Neural cell (in vitro differentiated cells): ENCODE measurements around the gene PDGFB. TPM values are rescaled to one million over a fixed set of nuclear protein-coding genes. Genes with fewer than 3 reads are reported as not detected.

Experiments used
- H2AFZ ChIP-seq: fragments of 200-600, 300-800 bp; sonication (generic), shearing (Covaris generic); 2 replicates; pipeline ENCODE4 v1.6.0; 2014; ENCODE audit warnings: low read depth, mild to moderate bottlenecking, antibody characterized with exemption, low read length, moderate library complexity
- H3F3A ChIP-seq: fragments of 200-600 bp; shearing (Covaris generic); 2 replicates; pipeline ENCODE4 v1.6.1; 2016; ENCODE audit warnings: mild to moderate bottlenecking, moderate library complexity, mixed read lengths, antibody characterized with exemption, low read length; ENCODE audit not compliant: insufficient read depth, poor library complexity, severe bottlenecking
- H3K27ac ChIP-seq: fragments of 200-600, 300-800 bp; sonication (generic), shearing (Covaris generic); 2 replicates; pipeline ENCODE4 v1.5.1; 2014; ENCODE audit warnings: mild to moderate bottlenecking, low read length, moderate library complexity
- H3K27me3 ChIP-seq: fragments of 300-800, 200-600 bp; sonication (generic), shearing (Covaris generic); 2 replicates; pipeline ENCODE4 v1.6.0; 2014; ENCODE audit warnings: mild to moderate bottlenecking, low read depth, low read length, moderate library complexity; ENCODE audit not compliant: insufficient read depth
- H3K36me3 ChIP-seq: fragments of 300-800, 200-600 bp; sonication (generic), shearing (Covaris generic); 2 replicates; pipeline ENCODE4 v1.5.1; 2014; ENCODE audit warnings: mild to moderate bottlenecking, antibody characterized with exemption, low read length, moderate library complexity; ENCODE audit not compliant: insufficient read depth
- H3K4me2 ChIP-seq: fragments of 300-800, 200-600 bp; sonication (generic), shearing (Covaris generic); 2 replicates; pipeline ENCODE4 v1.6.0; 2014; ENCODE audit warnings: mild to moderate bottlenecking, low read length
- H3K4me3 ChIP-seq: fragments of 300-800, 200-600 bp; sonication (generic), shearing (Covaris generic); 2 replicates; pipeline ENCODE4 v1.5.1; 2014; ENCODE audit warnings: mild to moderate bottlenecking, low read length, moderate library complexity
- H3K79me2 ChIP-seq: fragments of 200-600 bp; shearing (Covaris generic); replicated peaks from 2 replicates; pipeline ENCODE4 v1.6.0; 2014; ENCODE audit warnings: mild to moderate bottlenecking, low read length, moderate library complexity; ENCODE audit not compliant: insufficient read depth
- H3K9ac ChIP-seq: fragments of 300-800, 200-600 bp; sonication (generic), shearing (Covaris generic); 2 replicates; pipeline ENCODE4 v1.6.1; 2016; ENCODE audit warnings: mild to moderate bottlenecking, low read length, mixed read lengths
- H3K9me2 ChIP-seq: fragments of 200-600 bp; shearing (Covaris generic); 2 replicates; pipeline ENCODE4 v1.6.1; 2016; ENCODE audit warnings: mild to moderate bottlenecking, low read length, mixed read lengths; ENCODE audit not compliant: insufficient read depth
- H3K9me3 ChIP-seq: fragments of 200-600, 300-800 bp; sonication (generic), shearing (Covaris generic); 2 replicates; pipeline ENCODE4 v1.6.1; 2016; ENCODE audit warnings: mild to moderate bottlenecking, mixed run types, low read length, moderate library complexity, mixed read lengths
- H4K20me1 ChIP-seq: fragments of 200-600 bp; shearing (Covaris generic); 2 replicates; pipeline ENCODE4 v1.6.1; 2016; ENCODE audit warnings: mild to moderate bottlenecking, mixed run types; ENCODE audit not compliant: insufficient read depth
- EP300 ChIP-seq: fragments of 450-650 bp; conservative IDR thresholded peaks from 2 replicates; pipeline ENCODE4 v1.6.1; 2014; ENCODE audit warnings: antibody characterized with exemption, mild to moderate bottlenecking, moderate library complexity; ENCODE audit not compliant: poor library complexity, severe bottlenecking
- EZH2 ChIP-seq: fragments of 200-600, 300-800 bp; shearing (Covaris generic), sonication (generic); IDR thresholded peaks from 2 replicates; pipeline ENCODE4 v1.6.1; 2014; ENCODE audit warnings: antibody characterized with exemption, low read length, borderline replicate concordance, mild to moderate bottlenecking; ENCODE audit not compliant: insufficient read depth, poor library complexity, severe bottlenecking
- MXI1 ChIP-seq: fragments of 450-650 bp; conservative IDR thresholded peaks from 2 replicates; pipeline ENCODE4 v1.6.1; 2014; ENCODE audit warnings: antibody characterized with exemption, mild to moderate bottlenecking; ENCODE audit not compliant: poor library complexity, severe bottlenecking
- POLR2AphosphoS5 ChIP-seq: IDR thresholded peaks from 2 replicates; pipeline ENCODE4 v1.6.1; 2012
- RAD21 ChIP-seq: fragments of 450-650 bp; conservative IDR thresholded peaks from 2 replicates; pipeline ENCODE4 v1.6.1; 2014; ENCODE audit warnings: antibody characterized with exemption, mild to moderate bottlenecking, moderate library complexity
- SMC3 ChIP-seq: fragments of 450-650 bp; conservative IDR thresholded peaks from 2 replicates; pipeline ENCODE4 v1.6.1; 2014; ENCODE audit warnings: antibody characterized with exemption, mild to moderate bottlenecking, moderate library complexity; ENCODE audit not compliant: poor library complexity
- TAF1 ChIP-seq: IDR thresholded peaks from 2 replicates; pipeline ENCODE4 v1.6.1; 2012; ENCODE audit warnings: low read depth
- polyA plus RNA-seq: library from polyadenylated mRNA; depleted of rRNA; stranded (reverse); fragments of >200 nt; gene quantifications from 2 replicates; pipeline ENCODE4 v1.2.3, GENCODE V29; 2014
- TF ChIP-seq, protein P1 (sequence below): IDR thresholded peaks from 2 replicates; pipeline ENCODE4 v1.6.1; 2012; ENCODE audit warnings: borderline replicate concordance
- TF ChIP-seq, protein P2 (sequence below): fragments of 450-650 bp; IDR thresholded peaks from 2 replicates; pipeline ENCODE4 v1.5.1; 2014; ENCODE audit warnings: antibody characterized with exemption, mild to moderate bottlenecking, moderate library complexity; ENCODE audit not compliant: poor library complexity, severe bottlenecking

PDGFB gene
- polyA plus RNA-seq, 1 donor from 2014 or later: 0.61 TPM

DNA sequence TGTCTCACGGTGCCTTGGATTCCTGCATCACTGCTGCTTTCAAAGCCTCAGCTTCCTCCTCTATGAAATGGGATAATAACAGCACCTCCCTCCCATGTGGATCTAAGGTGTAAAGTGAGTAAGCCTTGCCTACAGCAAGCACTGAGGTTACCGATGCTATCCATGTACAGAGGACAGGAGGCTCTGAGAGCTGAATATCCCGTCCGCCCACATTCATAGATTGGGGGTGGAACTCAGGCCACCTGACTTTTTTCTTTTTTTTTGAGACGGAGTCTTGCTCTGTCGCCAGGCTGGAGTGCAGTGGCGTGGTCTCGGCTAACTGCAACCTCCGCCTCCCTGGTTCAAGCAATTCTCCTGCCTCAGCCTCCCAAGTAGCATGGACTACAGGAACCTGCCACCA, 12.5 kb downstream of the PDGFB start:
- Histone ChIP-seq H3K27me3 (no peaks in the 10 kb centered on the region), H3K9me3 (no peaks in the 10 kb centered on the region), H3K4me3 (no peak overlapping the region), H3K36me3 (no peaks in the 10 kb centered on the region), H3K79me2 (no peaks in the 10 kb centered on the region), H3K4me2 (no peak overlapping the region), H3K27ac (no peak overlapping the region), H2AFZ (no peak overlapping the region), H3K9ac (no peak overlapping the region), H3K9me2 (no peaks in the 10 kb centered on the region), H3F3A (no peaks in the 10 kb centered on the region), H4K20me1 (no peaks in the 10 kb centered on the region)
- TF ChIP-seq TAF1 (no peak), EP300 (no peak), MXI1 (no peak), POLR2AphosphoS5 (no peak), RAD21 (no peak), SMC3 (no peak), EZH2 (no peak)
- TF ChIP-seq, protein P1, sequence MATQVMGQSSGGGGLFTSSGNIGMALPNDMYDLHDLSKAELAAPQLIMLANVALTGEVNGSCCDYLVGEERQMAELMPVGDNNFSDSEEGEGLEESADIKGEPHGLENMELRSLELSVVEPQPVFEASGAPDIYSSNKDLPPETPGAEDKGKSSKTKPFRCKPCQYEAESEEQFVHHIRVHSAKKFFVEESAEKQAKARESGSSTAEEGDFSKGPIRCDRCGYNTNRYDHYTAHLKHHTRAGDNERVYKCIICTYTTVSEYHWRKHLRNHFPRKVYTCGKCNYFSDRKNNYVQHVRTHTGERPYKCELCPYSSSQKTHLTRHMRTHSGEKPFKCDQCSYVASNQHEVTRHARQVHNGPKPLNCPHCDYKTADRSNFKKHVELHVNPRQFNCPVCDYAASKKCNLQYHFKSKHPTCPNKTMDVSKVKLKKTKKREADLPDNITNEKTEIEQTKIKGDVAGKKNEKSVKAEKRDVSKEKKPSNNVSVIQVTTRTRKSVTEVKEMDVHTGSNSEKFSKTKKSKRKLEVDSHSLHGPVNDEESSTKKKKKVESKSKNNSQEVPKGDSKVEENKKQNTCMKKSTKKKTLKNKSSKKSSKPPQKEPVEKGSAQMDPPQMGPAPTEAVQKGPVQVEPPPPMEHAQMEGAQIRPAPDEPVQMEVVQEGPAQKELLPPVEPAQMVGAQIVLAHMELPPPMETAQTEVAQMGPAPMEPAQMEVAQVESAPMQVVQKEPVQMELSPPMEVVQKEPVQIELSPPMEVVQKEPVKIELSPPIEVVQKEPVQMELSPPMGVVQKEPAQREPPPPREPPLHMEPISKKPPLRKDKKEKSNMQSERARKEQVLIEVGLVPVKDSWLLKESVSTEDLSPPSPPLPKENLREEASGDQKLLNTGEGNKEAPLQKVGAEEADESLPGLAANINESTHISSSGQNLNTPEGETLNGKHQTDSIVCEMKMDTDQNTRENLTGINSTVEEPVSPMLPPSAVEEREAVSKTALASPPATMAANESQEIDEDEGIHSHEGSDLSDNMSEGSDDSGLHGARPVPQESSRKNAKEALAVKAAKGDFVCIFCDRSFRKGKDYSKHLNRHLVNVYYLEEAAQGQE: no peak
- TF ChIP-seq, protein P2, sequence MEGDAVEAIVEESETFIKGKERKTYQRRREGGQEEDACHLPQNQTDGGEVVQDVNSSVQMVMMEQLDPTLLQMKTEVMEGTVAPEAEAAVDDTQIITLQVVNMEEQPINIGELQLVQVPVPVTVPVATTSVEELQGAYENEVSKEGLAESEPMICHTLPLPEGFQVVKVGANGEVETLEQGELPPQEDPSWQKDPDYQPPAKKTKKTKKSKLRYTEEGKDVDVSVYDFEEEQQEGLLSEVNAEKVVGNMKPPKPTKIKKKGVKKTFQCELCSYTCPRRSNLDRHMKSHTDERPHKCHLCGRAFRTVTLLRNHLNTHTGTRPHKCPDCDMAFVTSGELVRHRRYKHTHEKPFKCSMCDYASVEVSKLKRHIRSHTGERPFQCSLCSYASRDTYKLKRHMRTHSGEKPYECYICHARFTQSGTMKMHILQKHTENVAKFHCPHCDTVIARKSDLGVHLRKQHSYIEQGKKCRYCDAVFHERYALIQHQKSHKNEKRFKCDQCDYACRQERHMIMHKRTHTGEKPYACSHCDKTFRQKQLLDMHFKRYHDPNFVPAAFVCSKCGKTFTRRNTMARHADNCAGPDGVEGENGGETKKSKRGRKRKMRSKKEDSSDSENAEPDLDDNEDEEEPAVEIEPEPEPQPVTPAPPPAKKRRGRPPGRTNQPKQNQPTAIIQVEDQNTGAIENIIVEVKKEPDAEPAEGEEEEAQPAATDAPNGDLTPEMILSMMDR: no peak

DNA sequence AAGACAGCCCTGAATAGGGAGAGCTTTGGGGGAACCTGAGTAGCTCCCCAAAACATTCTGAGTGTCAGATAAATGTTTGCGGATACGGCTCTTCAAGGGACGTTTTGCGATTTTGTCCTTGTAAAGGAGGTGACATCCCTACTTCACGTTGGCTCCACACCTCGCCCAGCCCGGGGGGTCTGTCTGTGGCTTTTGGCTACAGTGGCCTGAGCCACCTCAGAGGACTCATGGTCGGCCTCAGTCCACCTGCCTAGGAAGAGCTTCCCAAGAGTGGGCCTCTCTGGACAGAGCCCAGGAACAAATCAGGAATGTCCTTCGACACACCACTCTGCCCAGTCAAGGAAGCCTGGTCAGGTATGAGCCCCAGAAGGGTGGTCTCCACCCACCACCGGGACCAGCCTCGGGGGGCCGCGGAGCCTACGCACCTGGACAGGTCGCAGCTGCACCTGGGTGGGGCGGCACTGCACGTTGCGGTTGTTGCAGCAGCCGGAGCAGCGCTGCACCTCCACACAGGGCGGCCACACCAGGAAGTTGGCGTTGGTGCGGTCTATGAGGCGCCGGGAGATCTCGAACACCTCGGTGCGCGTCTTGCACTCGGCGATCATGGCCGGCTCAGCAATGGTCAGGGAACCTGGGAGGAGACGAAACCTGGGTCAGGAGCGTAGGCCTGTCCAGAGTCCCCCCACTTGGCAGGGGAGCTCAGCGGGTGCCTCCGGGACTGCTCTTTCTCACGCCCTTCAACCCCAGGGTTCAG, 13.4 kb downstream of the PDGFB start:
- H3K36me3 ChIP-seq: no peaks in the 10 kb centered on the region
- no peak overlapping the region for H3K4me2 ChIP-seq
- no peaks in the 10 kb centered on the region for H3K27me3 ChIP-seq
- no peaks in the 10 kb centered on the region for H3K9me3 ChIP-seq
- H3K4me3 ChIP-seq: no peak overlapping the region
- no peaks in the 10 kb centered on the region for H3F3A ChIP-seq
- H3K9ac ChIP-seq: no peak overlapping the region
- no peaks in the 10 kb centered on the region for H4K20me1 ChIP-seq
- H3K27ac ChIP-seq: no peak overlapping the region
- no peaks in the 10 kb centered on the region for H3K9me2 ChIP-seq
- H3K79me2 ChIP-seq: no peaks in the 10 kb centered on the region
- H2AFZ ChIP-seq: no peak overlapping the region
- TF ChIP-seq, protein P1: no peak
- TF ChIP-seq SMC3 (no peak), RAD21 (no peak), MXI1 (no peak), EZH2 (no peak), POLR2AphosphoS5 (no peak), TAF1 (no peak), EP300 (no peak)
- TF ChIP-seq, protein P2: no peak
